Activated CD4-positive, alpha-beta T cell treated with anti-CD3 and anti-CD28 coated beads, Interleukin-2, amount 10 ng/mL, durations not matched to agents 24 days and 14 days (primary cell): ENCODE measurements around the gene PARVB. TPM values are rescaled to one million over a fixed set of nuclear protein-coding genes. Genes with fewer than 3 reads are reported as not detected.

Experiments
- DNase-seq: peaks from one replicate; pipeline ENCODE4 v3.0.0; 2022
- H3K27ac Mint-ChIP-seq: one replicate; pipeline ENCODE4 v1.8.0; 2022; ENCODE audit warnings: mild to moderate bottlenecking, mixed read lengths
- H3K27me3 Mint-ChIP-seq: one replicate; pipeline ENCODE4 v1.8.0; 2022; ENCODE audit warnings: mixed read lengths
- H3K36me3 Mint-ChIP-seq: one replicate; pipeline ENCODE4 v1.8.0; 2022; ENCODE audit warnings: low read depth, mild to moderate bottlenecking, mixed read lengths
- H3K4me1 Mint-ChIP-seq: one replicate; pipeline ENCODE4 v1.8.0; 2021; ENCODE audit warnings: mixed read lengths
- H3K4me3 Mint-ChIP-seq: one replicate; pipeline ENCODE4 v1.8.0; 2022; ENCODE audit warnings: mild to moderate bottlenecking, moderate library complexity, mixed read lengths
- H3K9me3 Mint-ChIP-seq: one replicate; pipeline ENCODE4 v1.8.0; 2021; ENCODE audit warnings: mixed read lengths
- intact Hi-C: fragments of 100-400 bp; cut with micrococcal nuclease; formaldehyde crosslinking; loops from one replicate; pipeline ENCODE4 v1.15.1; 2023
- total RNA-seq: library from RNA; stranded (reverse); gene quantifications from 2 replicates; pipeline ENCODE4 v1.2.3, GENCODE V29; 2022

PARVB gene
- total RNA-seq, 1 donor from 2014 or later = 112 TPM

DNA sequence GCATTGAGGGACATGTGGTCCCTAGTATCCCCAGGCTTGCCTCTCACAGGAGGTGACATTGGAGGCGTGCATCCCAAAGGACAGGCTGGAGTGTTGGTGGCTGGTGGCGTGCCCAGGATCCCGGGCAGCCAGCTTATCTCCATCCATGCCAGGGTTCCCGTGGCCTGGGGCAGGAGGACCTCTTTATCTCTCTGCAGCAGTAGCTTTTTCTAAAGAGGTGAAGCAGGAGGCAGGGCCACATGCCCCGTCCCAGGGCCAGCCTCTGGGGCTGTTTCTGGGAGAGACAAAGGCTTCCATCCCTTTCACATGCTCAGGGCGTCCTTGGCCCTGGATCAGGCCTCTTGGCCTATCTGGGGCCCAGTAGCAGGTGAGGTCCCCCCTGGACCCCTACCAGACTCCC lies 176.3 kb downstream of the PARVB start:
- H3K27ac Mint-ChIP-seq = no peak overlapping the region
- no peak overlapping the region for H3K4me3 Mint-ChIP-seq
- peaks cover 44% of the 10 kb centered on the region for H3K36me3 Mint-ChIP-seq
- DNase-seq = no peak
- intact Hi-C loops = no loop called here
- H3K4me1 Mint-ChIP-seq = peaks cover 15% of the 10 kb centered on the region
- no peaks in the 10 kb centered on the region for H3K9me3 Mint-ChIP-seq
- no peaks in the 10 kb centered on the region for H3K27me3 Mint-ChIP-seq

- Mint-ChIP-seq H3K9me3 (no peaks in the 10 kb centered on the region), H3K27ac (no peak overlapping the region), H3K4me3 (no peak overlapping the region), H3K27me3 (no peaks in the 10 kb centered on the region), H3K36me3 (peaks cover 41% of the 10 kb centered on the region), H3K4me1 (peaks cover 15% of the 10 kb centered on the region)
- no peak for DNase-seq
- intact Hi-C loops = no loop called here
These were observed 176.9 kb downstream of the PARVB start for GRCh38 chr22:44200855-44201550.

DNA sequence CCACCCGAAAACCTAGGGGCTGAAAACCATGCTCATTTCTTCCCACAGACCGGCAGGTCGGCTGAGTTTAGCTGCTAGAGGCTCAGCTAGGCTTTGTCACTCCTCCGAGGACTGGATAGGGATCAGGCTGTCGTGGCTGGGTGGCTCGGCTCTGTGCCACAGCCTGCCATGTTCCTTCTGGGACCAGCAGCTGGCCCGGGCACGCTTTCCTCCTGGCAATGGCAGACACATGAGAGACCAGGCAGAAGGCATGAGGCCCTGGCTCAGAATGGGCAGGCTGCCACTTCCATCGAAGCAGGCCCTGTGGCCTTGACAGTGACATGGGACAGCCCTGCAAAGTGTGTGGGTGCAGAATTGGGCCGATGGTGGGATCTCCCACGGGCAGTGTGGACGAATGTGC lies 177.6 kb downstream of the PARVB start:
- DNase-seq = no peak
- Mint-ChIP-seq H3K27me3 (no peaks in the 10 kb centered on the region), H3K9me3 (no peaks in the 10 kb centered on the region), H3K4me3 (no peak overlapping the region), H3K4me1 (peaks cover 15% of the 10 kb centered on the region), H3K27ac (no peak overlapping the region), H3K36me3 (peaks cover 40% of the 10 kb centered on the region)
- intact Hi-C loops = no loop called here

DNA sequence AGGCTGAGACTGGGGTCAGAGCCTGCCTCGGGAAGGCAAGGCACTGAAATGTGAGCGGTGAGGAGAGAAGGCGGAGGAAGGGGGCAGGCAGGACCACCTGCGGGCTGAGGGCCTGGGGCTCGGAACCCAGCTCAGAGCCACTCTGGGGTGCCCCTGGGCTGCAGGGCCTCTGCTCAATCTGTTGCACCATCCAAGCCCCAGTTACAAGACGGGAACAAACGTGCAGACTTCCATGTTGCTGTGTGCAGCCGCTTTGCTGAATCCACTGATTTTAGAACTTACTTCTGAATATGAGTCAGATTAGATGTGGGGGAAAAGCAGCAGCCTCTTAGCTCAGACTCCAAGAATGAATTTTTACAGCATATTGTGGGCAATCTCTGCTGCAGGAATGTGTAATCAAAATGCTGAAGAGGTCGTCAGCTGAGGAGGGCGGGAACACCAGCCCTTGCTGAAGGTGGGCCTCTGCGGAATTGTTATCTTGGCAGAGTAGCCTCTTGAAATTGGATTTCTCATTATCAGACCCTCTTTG lies 178.2 kb downstream of the PARVB start:
- Mint-ChIP-seq H3K4me1 (peaks cover 15% of the 10 kb centered on the region), H3K27ac (no peak overlapping the region), H3K9me3 (no peaks in the 10 kb centered on the region), H3K36me3 (peaks cover 40% of the 10 kb centered on the region), H3K4me3 (no peak overlapping the region), H3K27me3 (no peaks in the 10 kb centered on the region)
- intact Hi-C loops = no loop called here
- no peak for DNase-seq

- intact Hi-C loops = no loop called here
- H3K36me3 Mint-ChIP-seq = peaks cover 38% of the 10 kb centered on the region
- no peaks in the 10 kb centered on the region for H3K27me3 Mint-ChIP-seq
- no peak overlapping the region for H3K4me3 Mint-ChIP-seq
- H3K4me1 Mint-ChIP-seq = peaks cover 15% of the 10 kb centered on the region
- no peaks in the 10 kb centered on the region for H3K9me3 Mint-ChIP-seq
- DNase-seq = no peak
- H3K27ac Mint-ChIP-seq = no peak overlapping the region
These were observed 179.1 kb downstream of the PARVB start for GRCh38 chr22:44203203-44203602.

GRCh38 chr22:44204739-44205515 lies 180.8 kb downstream of the PARVB start:
- Mint-ChIP-seq H3K27ac (no peak overlapping the region), H3K4me1 (peaks cover 11% of the 10 kb centered on the region), H3K4me3 (no peak overlapping the region), H3K36me3 (peaks cover 29% of the 10 kb centered on the region), H3K9me3 (no peaks in the 10 kb centered on the region), H3K27me3 (no peaks in the 10 kb centered on the region)
- no peak for DNase-seq
- intact Hi-C loops = no loop called here

DNA sequence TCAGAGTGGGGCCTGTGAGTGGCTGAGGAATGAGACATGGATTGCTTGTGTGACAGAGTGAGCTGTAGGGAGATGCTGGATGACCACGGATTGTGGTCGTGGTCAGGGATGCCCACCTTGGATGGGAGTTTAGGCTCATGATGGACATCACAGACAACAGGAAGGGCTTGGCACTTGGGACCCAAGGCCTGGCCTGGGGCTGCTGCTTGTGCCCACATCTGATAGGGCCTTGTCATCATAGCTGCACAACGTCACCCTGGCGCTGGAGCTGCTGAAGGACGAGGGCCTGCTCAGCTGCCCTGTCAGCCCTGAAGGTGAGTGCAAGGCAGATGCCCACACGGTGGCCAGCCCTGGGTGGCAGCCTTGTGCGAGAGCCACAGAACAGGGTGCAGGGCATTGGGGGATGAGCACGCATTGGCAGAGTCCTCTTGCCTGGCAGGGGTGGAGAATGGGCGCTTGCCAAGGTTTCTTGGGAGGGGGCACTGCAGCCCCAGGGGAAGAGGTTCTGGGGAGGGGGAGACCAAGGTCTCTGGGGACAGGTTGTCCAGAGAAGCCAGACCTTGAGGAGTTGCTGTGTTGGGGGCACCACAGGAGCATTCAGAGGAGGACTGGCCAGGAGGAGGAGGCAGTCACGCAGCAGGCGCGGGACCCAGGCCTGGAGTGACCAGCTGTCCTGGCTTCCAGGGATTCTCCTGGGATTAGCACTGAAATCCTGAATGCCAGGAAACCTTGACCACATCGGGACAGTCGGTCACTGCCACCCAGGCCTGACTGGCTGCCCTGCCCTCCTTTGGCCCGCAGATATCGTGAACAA lies 181.6 kb downstream of the PARVB start:
- H3K9me3 Mint-ChIP-seq = no peaks in the 10 kb centered on the region
- no peak overlapping the region for H3K27ac Mint-ChIP-seq
- no peak overlapping the region for H3K4me3 Mint-ChIP-seq
- H3K36me3 Mint-ChIP-seq = peaks cover 26% of the 10 kb centered on the region
- intact Hi-C loops = no loop called here
- no peak for DNase-seq
- no peaks in the 10 kb centered on the region for H3K27me3 Mint-ChIP-seq
- H3K4me1 Mint-ChIP-seq = peaks cover 5% of the 10 kb centered on the region

DNA sequence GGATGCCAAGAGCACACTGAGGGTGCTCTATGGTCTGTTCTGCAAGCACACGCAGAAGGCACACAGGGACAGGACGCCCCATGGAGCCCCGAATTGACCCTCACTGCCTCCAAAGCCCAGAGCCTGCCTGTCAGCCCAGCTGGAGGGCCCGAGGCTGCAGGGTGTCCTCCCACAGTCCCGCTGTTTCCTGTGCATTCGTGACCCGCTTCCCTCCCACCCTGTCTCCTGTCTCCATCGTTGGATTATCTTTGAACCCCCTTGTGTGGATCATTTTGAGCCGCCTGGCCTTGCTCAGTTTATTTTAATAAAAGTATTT lies 182.2 kb downstream of the PARVB start:
- Mint-ChIP-seq H3K27ac (no peak overlapping the region), H3K4me1 (peaks cover 3% of the 10 kb centered on the region)
- no peak for DNase-seq

DNA sequence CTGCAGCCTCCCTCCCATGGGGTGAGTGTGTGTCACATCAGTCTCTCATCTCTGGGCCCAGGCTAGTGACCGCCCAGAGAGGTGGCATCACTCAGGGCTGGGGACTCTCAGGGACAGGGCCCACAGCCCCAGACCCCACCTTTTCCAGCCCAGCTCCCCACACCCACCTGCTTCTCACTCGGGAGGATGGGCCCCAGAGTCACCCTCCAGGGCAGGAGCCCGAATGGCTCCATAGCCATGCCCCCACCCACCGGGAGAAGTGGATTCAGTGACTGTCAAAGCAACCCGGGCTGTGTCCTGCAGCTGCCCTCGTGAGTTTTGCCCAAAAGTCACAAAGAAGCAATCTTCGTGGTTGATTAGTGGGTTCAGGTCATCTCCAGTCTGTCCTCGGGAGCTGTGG lies 182.6 kb downstream of the PARVB start:
- Mint-ChIP-seq H3K9me3 (no peaks in the 10 kb centered on the region), H3K4me3 (no peak overlapping the region), H3K27me3 (no peaks in the 10 kb centered on the region), H3K4me1 (peaks cover 3% of the 10 kb centered on the region), H3K36me3 (peaks cover 23% of the 10 kb centered on the region), H3K27ac (no peak overlapping the region)
- intact Hi-C loops = no loop called here
- DNase-seq = no peak

More for the DNA sequence above, 182.2 kb downstream of the PARVB start:
- Mint-ChIP-seq H3K9me3 (no peaks in the 10 kb centered on the region), H3K27me3 (no peaks in the 10 kb centered on the region), H3K4me3 (no peak overlapping the region), H3K36me3 (peaks cover 24% of the 10 kb centered on the region)
- intact Hi-C loops = no loop called here

DNA sequence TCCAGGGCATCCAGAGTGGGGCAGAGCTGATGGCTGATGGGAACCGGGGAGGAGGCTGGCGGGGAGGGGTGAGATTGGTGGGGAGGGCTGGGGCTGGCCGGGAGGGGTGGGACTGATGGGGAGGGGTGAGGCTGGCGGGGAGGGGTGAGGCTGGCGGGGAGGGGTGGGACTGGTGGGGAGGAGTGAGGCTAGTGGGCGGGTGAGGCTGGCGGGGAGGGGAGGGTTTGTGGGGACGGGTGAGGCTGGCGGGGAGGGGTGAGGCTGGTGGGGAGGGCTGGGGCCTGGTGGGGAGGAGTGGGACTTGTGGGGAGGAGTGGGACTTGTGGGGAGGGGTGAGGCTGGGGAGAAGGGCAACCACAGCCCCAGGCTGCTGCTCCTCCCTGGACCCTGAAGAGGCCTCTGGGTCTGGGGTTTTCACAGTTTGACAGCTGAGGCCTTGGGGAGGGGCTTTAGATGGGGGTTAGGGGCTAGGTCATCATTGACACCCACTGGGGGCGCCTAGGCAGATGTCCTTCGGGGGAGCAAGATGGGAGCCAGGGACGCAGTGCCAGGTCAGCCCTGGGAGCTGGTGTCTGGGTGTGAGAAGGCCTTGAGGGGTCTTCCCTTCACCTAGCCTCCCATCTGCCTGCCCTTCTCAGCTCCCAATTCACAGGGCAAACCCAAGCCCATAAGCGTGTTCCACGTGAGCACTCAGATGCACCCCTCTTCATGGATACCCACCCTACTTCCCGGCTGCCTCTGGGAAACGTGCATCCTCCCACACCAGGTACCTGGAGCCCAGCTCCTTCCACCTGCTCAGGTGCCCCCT lies 183.3 kb downstream of the PARVB start:
- Mint-ChIP-seq H3K4me1 (peaks cover 3% of the 10 kb centered on the region), H3K9me3 (no peaks in the 10 kb centered on the region)

DNA sequence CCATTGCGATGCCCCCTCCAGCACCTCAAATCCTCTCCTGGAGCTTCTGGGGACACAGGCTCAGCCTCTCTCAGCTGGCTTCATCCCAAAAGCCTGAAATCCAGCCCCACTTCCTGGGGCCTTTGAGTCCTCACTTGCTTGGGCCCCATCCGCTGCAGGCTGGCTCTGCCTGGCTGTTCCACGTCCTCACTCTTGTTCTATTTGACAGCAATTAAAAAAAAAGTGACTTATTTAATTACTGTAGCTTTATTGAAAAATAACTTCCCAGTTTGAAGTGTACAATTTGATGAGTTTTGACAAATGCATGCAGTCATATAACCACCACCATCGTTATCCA lies 183.8 kb downstream of the PARVB start:
- Mint-ChIP-seq H3K27me3 (no peaks in the 10 kb centered on the region), H3K9me3 (no peaks in the 10 kb centered on the region), H3K4me3 (no peak overlapping the region), H3K27ac (no peak overlapping the region), H3K36me3 (peaks cover 14% of the 10 kb centered on the region), H3K4me1 (peaks cover 3% of the 10 kb centered on the region)
- intact Hi-C loops = no loop called here
- DNase-seq = no peak

More for the DNA sequence above, 183.3 kb downstream of the PARVB start:
- intact Hi-C loops = no loop called here
- H3K36me3 Mint-ChIP-seq = peaks cover 18% of the 10 kb centered on the region
- no peak overlapping the region for H3K27ac Mint-ChIP-seq
- H3K4me3 Mint-ChIP-seq = no peak overlapping the region
- H3K27me3 Mint-ChIP-seq = no peaks in the 10 kb centered on the region
- no peak for DNase-seq

DNA sequence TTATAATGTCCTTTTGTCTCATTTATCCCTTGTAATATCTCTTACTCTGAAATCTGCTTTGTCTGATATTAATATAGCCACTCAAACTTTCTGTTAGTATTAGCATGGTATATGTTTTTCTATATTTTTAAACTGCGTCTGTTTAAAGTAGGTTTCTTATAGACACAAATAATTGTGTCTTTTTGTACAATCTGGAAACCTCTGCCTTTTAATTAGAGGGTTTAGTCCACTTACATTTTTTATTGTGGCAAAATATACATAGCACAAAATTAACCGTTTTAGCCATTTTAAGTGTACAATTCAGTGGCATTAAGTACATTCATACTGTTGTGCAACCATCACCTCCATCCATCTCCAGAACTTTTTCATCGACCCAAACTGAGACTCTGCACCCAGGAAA lies 185.2 kb downstream of the PARVB start:
- no peak for DNase-seq
- Mint-ChIP-seq H3K27me3 (no peaks in the 10 kb centered on the region), H3K4me3 (no peak overlapping the region), H3K9me3 (no peaks in the 10 kb centered on the region), H3K27ac (no peak overlapping the region), H3K36me3 (peaks cover 7% of the 10 kb centered on the region), H3K4me1 (peaks cover 3% of the 10 kb centered on the region)
- intact Hi-C loops = no loop called here

DNA sequence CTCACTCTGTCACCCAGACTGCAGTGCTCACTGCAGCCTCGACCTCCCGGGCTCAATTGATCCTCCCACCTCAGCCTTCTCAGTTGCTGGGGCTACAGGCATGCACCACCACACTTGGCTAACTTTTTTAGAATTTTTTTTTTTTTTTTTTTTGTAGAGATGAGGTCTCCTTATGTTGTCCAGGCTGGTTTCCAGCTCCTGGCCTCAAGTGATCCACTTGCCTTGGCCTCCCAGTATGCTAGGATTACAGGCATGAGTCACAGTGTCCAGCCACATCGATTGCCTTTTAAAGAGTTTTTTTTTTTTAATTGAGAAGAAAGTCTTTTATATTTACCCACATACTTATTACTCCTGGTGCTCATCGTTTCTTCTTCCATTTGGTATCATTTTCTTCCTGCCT lies 186.6 kb downstream of the PARVB start:
- no peak overlapping the region for H3K27ac Mint-ChIP-seq
- no peaks in the 10 kb centered on the region for H3K9me3 Mint-ChIP-seq
- H3K4me3 Mint-ChIP-seq = no peak overlapping the region
- intact Hi-C loops = no loop called here
- no peak for DNase-seq
- peaks cover 3% of the 10 kb centered on the region for H3K4me1 Mint-ChIP-seq
- no peaks in the 10 kb centered on the region for H3K27me3 Mint-ChIP-seq
- H3K36me3 Mint-ChIP-seq = peaks cover 7% of the 10 kb centered on the region
